Transverse colon (tissue), 4 donors: Measurements from ENCODE around the gene ZNF600. TPM values are rescaled to one million over a fixed set of nuclear protein-coding genes. Genes with fewer than 3 reads are reported as not detected.
"Not testable (repeated sequence)": the region's sequence is repeated elsewhere in the genome, so short reads cannot be mapped to it uniquely, and the experiment has no call there.

Experiments
- DNase-seq: peaks from one replicate; pipeline ENCODE4 v3.0.0-alpha.2; 2019
- H3K27ac ChIP-seq, 4 donors: fragments of 200-600 bp; sonication (generic); 2 replicates each; pipeline ENCODE4 v1.5.1; 2016 to 2018; ENCODE audit warnings: inconsistent platforms in 4 of 4
- H3K27me3 ChIP-seq: fragments of 200-600 bp; sonication (generic); 2 replicates; pipeline ENCODE4 v1.5.1; 2017; ENCODE audit warnings: inconsistent platforms
- H3K36me3 ChIP-seq, 4 donors: fragments of 200-600 bp; sonication (generic); 2 replicates each; pipeline ENCODE4 v1.5.1; 2017 to 2019; ENCODE audit warnings: inconsistent platforms in 4 of 4
- H3K4me1 ChIP-seq, 4 donors: fragments of 200-600 bp; sonication (generic); 2 replicates each; pipeline ENCODE4 v1.5.1; 2017 to 2020; ENCODE audit warnings: inconsistent platforms in 4 of 4
- H3K4me3 ChIP-seq, 4 donors: fragments of 200-600 bp; sonication (generic); 1 replicate in 1 of 4; 2 replicates in 3 of 4; pipeline versions ENCODE4 v1.5.1 to v1.6.1; 2017 to 2019; ENCODE audit warnings: inconsistent platforms in 4 of 4
- H3K9me3 ChIP-seq, 2 donors: fragments of 200-600 bp; sonication (generic); 2 replicates each; pipeline ENCODE4 v1.5.1; 2017 to 2019; ENCODE audit warnings: inconsistent platforms in 2 of 2
- CTCF ChIP-seq, 5 experiments: fragments of 200-600 bp in 3 of 5; fragments of 450-650 bp in 2 of 5; sonication (generic) in 3 of 5; IDR thresholded peaks; 1 replicate in 2 of 5; 2 replicates in 3 of 5; pipeline ENCODE4 v1.5.1; 2016 to 2017; ENCODE audit warnings: antibody characterized with exemption in 5 of 5, inconsistent platforms in 3 of 5, mild to moderate bottlenecking in 2 of 5, moderate library complexity in 1 of 5
- EP300 ChIP-seq: sonication (generic); formaldehyde crosslinking; IDR thresholded peaks from one replicate; pipeline ENCODE4 v1.6.1; 2017; ENCODE audit warnings: antibody characterized with exemption, low read depth
- POLR2A ChIP-seq: fragments of 450-650 bp; IDR thresholded peaks from one replicate; pipeline ENCODE4 v1.6.1; 2016; ENCODE audit warnings: antibody characterized with exemption, mild to moderate bottlenecking, moderate library complexity
- POLR2AphosphoS5 ChIP-seq, 3 donors: sonication (generic); formaldehyde crosslinking; IDR thresholded peaks; one replicate each; pipeline ENCODE4 v1.6.1; 2016; ENCODE audit warnings: antibody characterized with exemption in 3 of 3
- WGBS, 2 donors: methylation state at CpG; one replicate each; pipeline ENCODE4 v1.1.5; 2018; ENCODE audit warnings: low coverage in 1 of 2; 5-methylcytosine and 5-hydroxymethylcytosine counted together
- in situ Hi-C, 4 donors: fragments of 200-750 bp; cut with MboI; loops; one replicate each; pipeline versions ENCODE4 v1.15.0 to v1.15.1; 2017; ENCODE audit warnings: low sequenced_read_pairs in 3 of 4, low pct_ligation_motif_present in 1 of 4, low pct_unique_long_range_greater_than_20kb in 1 of 4
- intact Hi-C: fragments of 100-400 bp; cut with DNase I; formaldehyde crosslinking; loops from one replicate; pipeline ENCODE4 v1.15.1; 2023; ENCODE audit warnings: low total_unique reads
- total RNA-seq, 4 donors: library from RNA; depleted of rRNA; stranded (reverse); fragments of >200 nt; gene quantifications; one replicate each; pipeline ENCODE4 v1.1.0, GENCODE V29; 2016

The ZNF600 gene
- total RNA-seq, 4 donors from 2014 or later, result 5.2 to 95.4 (median 27.2) TPM

- Histone ChIP-seq H3K9me3 (no peaks in the 10 kb centered on the region), H3K4me1 (peaks cover 0 to 5% (median 2%) of the 10 kb centered on the region in 4 donors), H3K4me3 (no peak overlapping the region), H3K27me3 (no peaks in the 10 kb centered on the region), H3K27ac (no peak overlapping the region), H3K36me3 (no peaks in the 10 kb centered on the region)
- in situ Hi-C loops, result loop anchor here in 3 of 4 donors (10.0 to 25.0 kb wide), 2 partner anchors 487 to 495 kb away; partner anchors contain the start of gene ZNF766 (in 2 of the 3)
- WGBS, 2 donors, result 61 to 72% methylated on average over 3 to 4 of the region's 4 CpGs
- intact Hi-C loops, result no loop called here
- no peak for DNase-seq
- TF ChIP-seq POLR2A (no peak), POLR2AphosphoS5 (IDR thresholded peaks at IDR 0.05) (no peak), EP300 (no peak), CTCF (IDR thresholded peaks at IDR 0.05) (no peak)
Observed at GRCh38 chr19:52749780-52750179, 36.8 kb downstream of the ZNF600 start.

GRCh38 chr19:52748336-52748950 lies 38.1 kb downstream of the ZNF600 start:
- Histone ChIP-seq H3K27ac (no peak overlapping the region), H3K4me3 (no peak overlapping the region), H3K36me3 (no peaks in the 10 kb centered on the region), H3K27me3 (no peaks in the 10 kb centered on the region), H3K4me1 (peaks cover 0 to 5% (median 2%) of the 10 kb centered on the region in 4 donors), H3K9me3 (no peaks in the 10 kb centered on the region)
- intact Hi-C loops, result no loop called here
- WGBS, 2 donors, result 30 to 31% methylated on average over 4 to 8 of the region's 8 CpGs
- in situ Hi-C loops, result loop anchor here in 3 of 4 donors (10.0 to 25.0 kb wide), 2 partner anchors 486 to 494 kb away; partner anchors contain the start of gene ZNF766 (in 2 of the 3)
- DNase-seq, result no peak
- no peak for TF ChIP-seq POLR2A
- TF ChIP-seq CTCF (IDR thresholded peaks at IDR 0.05), result peak; percentile 25 to 55 (median 45)

GRCh38 chr19:52745919-52746318 lies 40.7 kb downstream of the ZNF600 start:
- H3K36me3 ChIP-seq, H3K27ac ChIP-seq, intact Hi-C loops, H3K27me3 ChIP-seq, H3K4me1 ChIP-seq, H3K9me3 ChIP-seq, H3K4me3 ChIP-seq, DNase-seq: not testable (repeated sequence)
- in situ Hi-C loops, result loop anchor here in 3 of 4 donors (10.0 to 25.0 kb wide), 2 partner anchors 484 to 491 kb away; partner anchors contain the start of gene ZNF766 (in 2 of the 3)
- WGBS, 2 donors, result 29 to 60% methylated on average over 1 to 10 of the region's 10 CpGs

GRCh38 chr19:52743091-52743490 lies 43.5 kb downstream of the ZNF600 start:
- in situ Hi-C loops, result loop anchor here in 3 of 4 donors (10.0 to 25.0 kb wide), 2 partner anchors 481 to 488 kb away; partner anchors contain the start of gene ZNF766 (in 2 of the 3)
- Histone ChIP-seq H3K27ac (no peak overlapping the region), H3K9me3 (no peaks in the 10 kb centered on the region), H3K27me3 (no peaks in the 10 kb centered on the region), H3K36me3 (no peaks in the 10 kb centered on the region), H3K4me1 (no peaks in the 10 kb centered on the region), H3K4me3 (no peak overlapping the region)
- no peak for DNase-seq
- WGBS, 2 donors, result 93% methylated on average over 3 of the region's 3 CpGs; no CpG with 5 or more reads in 1 of the 2 donors
- intact Hi-C loops, result no loop called here
- TF ChIP-seq POLR2A, result no peak
- TF ChIP-seq EP300, result no peak
- TF ChIP-seq POLR2AphosphoS5 (IDR thresholded peaks at IDR 0.05), result no peak
- no peak for TF ChIP-seq CTCF (IDR thresholded peaks at IDR 0.05)
